MCF 10A (cell line): Measurements from ENCODE around the gene OBSCN. TPM values are rescaled to one million over a fixed set of nuclear protein-coding genes. Genes with fewer than 3 reads are reported as not detected.

Experiments used
- BruUV-seq: library from RNA; stranded (reverse); fragments of 400-500 nt; replicated peaks from 2 replicates; lab custom pipeline; 2021; lab: Mats Ljungman, UMichigan
- CTCF ChIA-PET: fragments of 300-600 bp; sonication (Branson Sonifier 250); formaldehyde crosslinking; extraction: SDS; loops from one replicate; lab custom pipeline; 2021; ENCODE audit warnings: antibody characterized with exemption, inconsistent platforms; lab: Yijun Ruan, JAX
- POLR2A ChIA-PET: fragments of 300-600, 350-650 bp; sonication (Branson Sonifier 250); formaldehyde crosslinking; extraction: SDS; loops from one replicate; lab custom pipeline; 2020; ENCODE audit warnings: antibody characterized with exemption, inconsistent platforms; lab: Yijun Ruan, JAX
- DNase-seq: peaks from one replicate; pipeline ENCODE4 v3.0.0-alpha.2; 2018; ENCODE audit not compliant: unreplicated experiment
- H3K27ac Mint-ChIP-seq: one replicate; pipeline ENCODE4 v1.8.0; 2022; ENCODE audit warnings: mild to moderate bottlenecking, low read depth, mixed read lengths; ENCODE audit not compliant: unreplicated experiment
- H3K27me3 Mint-ChIP-seq: one replicate; pipeline ENCODE4 v1.8.0; 2022; ENCODE audit warnings: mixed read lengths; ENCODE audit not compliant: insufficient read depth, unreplicated experiment
- H3K36me3 Mint-ChIP-seq: one replicate; pipeline ENCODE4 v1.8.0; 2022; ENCODE audit warnings: mild to moderate bottlenecking, moderate library complexity, mixed read lengths; ENCODE audit not compliant: insufficient read depth, unreplicated experiment
- H3K4me1 Mint-ChIP-seq: one replicate; pipeline ENCODE4 v1.8.0; 2022; ENCODE audit warnings: mixed read lengths; ENCODE audit not compliant: insufficient read depth, unreplicated experiment
- H3K4me3 Mint-ChIP-seq: one replicate; pipeline ENCODE4 v1.8.0; 2022; ENCODE audit warnings: mild to moderate bottlenecking, moderate library complexity, mixed read lengths; ENCODE audit not compliant: unreplicated experiment
- H3K9me3 Mint-ChIP-seq: one replicate; pipeline ENCODE4 v1.8.0; 2022; ENCODE audit warnings: mixed read lengths; ENCODE audit not compliant: unreplicated experiment
- intact Hi-C: fragments of 100-400 bp; cut with micrococcal nuclease; formaldehyde crosslinking; loops from 2 replicates; pipeline ENCODE4 v1.14.1; 2022
- total RNA-seq: library from RNA; stranded (reverse); gene quantifications from 2 replicates; pipeline ENCODE4 v1.2.3, GENCODE V29; 2022
- TF ChIP-seq, protein P1 (sequence below): fragments of 200-600 bp; IDR thresholded peaks from one replicate; pipeline ENCODE4 v1.8.0; 2022; ENCODE audit warnings: antibody characterized with exemption, mild to moderate bottlenecking; ENCODE audit not compliant: unreplicated experiment

Gene OBSCN
- total RNA-seq, 1 experiment from 2014 or later = 22.6 TPM

DNA sequence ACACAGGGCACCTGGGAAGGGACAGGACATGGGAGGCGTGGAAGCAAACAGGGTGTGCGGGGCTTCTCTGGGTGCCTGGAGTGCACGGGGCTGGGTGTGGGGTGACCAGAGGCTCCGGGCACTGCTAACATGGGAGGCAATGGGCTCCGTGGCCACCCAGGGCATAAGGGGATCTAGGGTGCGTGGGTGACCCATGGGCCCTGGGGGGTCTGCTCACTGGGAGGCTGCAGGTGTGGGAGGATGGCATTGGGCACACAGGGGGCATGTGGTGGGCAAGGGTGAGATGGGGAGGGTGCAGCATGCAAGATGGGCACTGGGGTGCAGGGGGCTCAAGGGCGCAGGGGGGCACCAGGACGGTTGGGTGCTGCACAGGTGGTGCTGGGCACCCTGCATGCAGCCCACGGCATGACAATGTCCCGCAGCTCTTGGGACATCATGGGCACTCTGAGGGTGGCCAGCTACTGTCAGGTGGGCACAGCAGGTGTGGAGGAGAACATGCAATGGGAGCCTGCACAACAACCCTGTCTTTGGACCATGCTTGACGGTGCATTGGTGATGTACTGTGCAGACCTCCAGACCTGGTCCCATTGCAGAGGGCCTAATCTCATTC is 183.7 kb downstream of the OBSCN start:
- CTCF ChIA-PET = interaction anchor here (0.6 kb wide), 1 partner anchor 188 kb away, joined by 3 read pairs; no protein-coding TSS in a partner anchor
- H3K27ac Mint-ChIP-seq = no peak overlapping the region

DNA sequence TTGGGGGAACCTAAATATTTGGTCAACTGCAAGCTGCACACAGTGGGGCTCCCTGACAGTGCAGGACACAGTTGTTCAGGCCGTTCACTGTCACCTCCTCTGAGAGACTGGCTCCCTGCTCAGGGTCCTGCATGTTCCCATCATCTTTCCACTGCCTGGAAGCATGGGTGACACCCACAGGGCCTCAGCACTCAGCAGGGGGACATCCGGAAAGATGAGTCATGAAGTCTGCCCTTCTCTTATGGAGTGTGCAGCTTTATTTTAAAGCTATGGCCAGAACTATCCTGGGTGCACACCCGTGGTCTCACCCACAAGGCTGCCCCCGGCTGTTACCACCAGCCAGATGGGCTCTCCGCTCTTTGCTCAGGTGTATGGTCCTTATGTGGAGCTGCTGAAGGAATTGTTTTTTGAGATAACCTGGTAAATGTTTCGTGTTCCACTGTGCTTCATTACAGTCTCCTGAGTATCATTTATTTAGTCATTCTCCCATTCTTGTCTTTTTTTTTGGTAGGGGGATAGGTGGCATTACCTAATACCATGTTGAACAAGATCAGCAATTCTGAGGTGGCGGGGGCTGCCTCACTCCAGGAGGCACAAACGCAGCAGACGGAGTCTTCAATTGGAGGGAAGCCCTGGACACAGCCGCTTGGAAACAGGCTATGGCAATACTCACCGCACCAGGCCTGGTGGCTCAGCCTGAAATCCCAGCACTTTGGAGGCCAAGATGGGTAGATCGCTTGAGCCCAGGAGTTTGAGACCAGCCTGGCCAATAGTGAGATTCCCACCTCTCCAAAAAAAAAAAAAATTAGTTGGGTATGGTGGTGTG is 184.5 kb downstream of the OBSCN start:
- POLR2A ChIA-PET = interaction anchor here (0.6 to 4.2 kb wide), 8 partner anchors 13 to 227 kb away, joined by 3 to 41 read pairs (median 4); partner anchors contain the start of genes IBA57 and TRIM11
- intact Hi-C loops = loop anchor here (5.0 to 10.0 kb wide), 2 partner anchors 125 to 398 kb away; no protein-coding TSS in a partner anchor
- no TSS peak for BruUV-seq
- CTCF ChIA-PET = interaction anchor here (0.6 to 4.1 kb wide), 5 partner anchors 13 to 302 kb away, joined by 3 to 25 read pairs (median 4); partner anchors contain the start of gene TRIM11
- H3K27me3 Mint-ChIP-seq = no peaks in the 10 kb centered on the region
- no peak overlapping the region for H3K4me3 Mint-ChIP-seq
- peaks cover 56% of the 10 kb centered on the region for H3K36me3 Mint-ChIP-seq
- peak; percentile 64 for DNase-seq
- no peak overlapping the region for H3K27ac Mint-ChIP-seq
- TF ChIP-seq, protein P1, sequence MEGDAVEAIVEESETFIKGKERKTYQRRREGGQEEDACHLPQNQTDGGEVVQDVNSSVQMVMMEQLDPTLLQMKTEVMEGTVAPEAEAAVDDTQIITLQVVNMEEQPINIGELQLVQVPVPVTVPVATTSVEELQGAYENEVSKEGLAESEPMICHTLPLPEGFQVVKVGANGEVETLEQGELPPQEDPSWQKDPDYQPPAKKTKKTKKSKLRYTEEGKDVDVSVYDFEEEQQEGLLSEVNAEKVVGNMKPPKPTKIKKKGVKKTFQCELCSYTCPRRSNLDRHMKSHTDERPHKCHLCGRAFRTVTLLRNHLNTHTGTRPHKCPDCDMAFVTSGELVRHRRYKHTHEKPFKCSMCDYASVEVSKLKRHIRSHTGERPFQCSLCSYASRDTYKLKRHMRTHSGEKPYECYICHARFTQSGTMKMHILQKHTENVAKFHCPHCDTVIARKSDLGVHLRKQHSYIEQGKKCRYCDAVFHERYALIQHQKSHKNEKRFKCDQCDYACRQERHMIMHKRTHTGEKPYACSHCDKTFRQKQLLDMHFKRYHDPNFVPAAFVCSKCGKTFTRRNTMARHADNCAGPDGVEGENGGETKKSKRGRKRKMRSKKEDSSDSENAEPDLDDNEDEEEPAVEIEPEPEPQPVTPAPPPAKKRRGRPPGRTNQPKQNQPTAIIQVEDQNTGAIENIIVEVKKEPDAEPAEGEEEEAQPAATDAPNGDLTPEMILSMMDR = no peak
- no peaks in the 10 kb centered on the region for H3K9me3 Mint-ChIP-seq
- peaks cover 17% of the 10 kb centered on the region for H3K4me1 Mint-ChIP-seq

More for the DNA sequence above, 183.7 kb downstream of the OBSCN start:
- POLR2A ChIA-PET = interaction anchor here (4.2 kb wide), 1 partner anchor 14 kb away, joined by 41 read pairs; the partner anchor contains the start of gene TRIM11
- TF ChIP-seq, protein P1 = no peak
- Mint-ChIP-seq H3K4me3 (no peak overlapping the region), H3K27me3 (no peaks in the 10 kb centered on the region), H3K4me1 (peaks cover 17% of the 10 kb centered on the region), H3K9me3 (no peaks in the 10 kb centered on the region), H3K36me3 (peaks cover 51% of the 10 kb centered on the region)
- intact Hi-C loops = loop anchor here (5.0 to 10.0 kb wide), 2 partner anchors 124 to 397 kb away; no protein-coding TSS in a partner anchor
- no TSS peak for BruUV-seq
- no peak for DNase-seq

DNA sequence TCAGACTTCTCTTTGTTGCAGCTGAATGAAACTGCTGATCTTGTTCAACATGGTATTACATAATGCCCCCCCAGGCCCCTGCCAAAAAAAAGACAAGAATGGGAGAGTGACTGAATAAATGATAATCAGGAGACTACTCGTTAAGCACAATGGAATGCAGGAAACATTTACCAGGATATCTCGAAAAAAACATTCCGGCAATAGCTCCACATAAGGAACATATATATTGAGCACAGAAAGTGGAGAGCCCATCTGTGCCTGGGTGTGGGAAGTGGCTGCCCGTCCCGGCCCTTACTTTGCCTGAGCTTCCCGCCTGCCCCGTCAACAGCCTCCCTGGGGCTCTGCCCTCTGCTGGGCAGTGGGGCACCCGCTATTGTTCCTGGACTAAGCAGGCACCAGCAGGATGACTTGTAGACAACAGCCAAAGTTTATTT is 185.4 kb downstream of the OBSCN start:
- no peaks in the 10 kb centered on the region for H3K27me3 Mint-ChIP-seq
- H3K36me3 Mint-ChIP-seq = peaks cover 64% of the 10 kb centered on the region
- no peaks in the 10 kb centered on the region for H3K9me3 Mint-ChIP-seq
- ChIA-PET CTCF (interaction anchor here (0.5 to 4.1 kb wide), 8 partner anchors 12 to 301 kb away, joined by 3 to 25 read pairs (median 4); partner anchors contain the start of gene TRIM11), POLR2A (interaction anchor here (0.6 to 4.2 kb wide), 8 partner anchors 12 to 228 kb away, joined by 3 to 41 read pairs (median 4); partner anchors contain the start of genes IBA57 and TRIM11)
- peak overlapping the region; percentile 75 for H3K27ac Mint-ChIP-seq
- peaks cover 17% of the 10 kb centered on the region for H3K4me1 Mint-ChIP-seq
- H3K4me3 Mint-ChIP-seq = no peak overlapping the region
- TF ChIP-seq, protein P1 = peak; percentile 64
- intact Hi-C loops = loop anchor here (1.0 to 10.0 kb wide), 4 partner anchors 126 to 398 kb away; no protein-coding TSS in a partner anchor
- BruUV-seq = no TSS peak
- DNase-seq = peak; percentile 82
